NCI-H1048 (cell line): Measurements from ENCODE around the gene LRRN4CL.

Experiments
- DNase-seq: peaks from one replicate; lab custom pipeline; 2025; lab: John Stamatoyannopoulos, UW

LRRN4CL gene

GRCh38 chr11:62646825-62647608 lies 42.3 kb downstream of the LRRN4CL start:
- no peak for DNase-seq

GRCh38 chr11:62645946-62646824 lies 43.1 kb downstream of the LRRN4CL start, which contains the start of gene GANAB:
TSS of gene GANAB (minus strand) at chr11:62646613. CDS start at chr11:62646599, 14 bp downstream.
- DNase-seq, result peak; percentile 97

GRCh38 chr11:62645671-62645945 lies 43.7 kb downstream of the LRRN4CL start:
- DNase-seq, result no peak

GRCh38 chr11:62644220-62644619 lies 45.1 kb downstream of the LRRN4CL start:
- DNase-seq, result no peak
